22Rv1 (cell line): ENCODE results near the gene ATXN10.

Experiments used
- CTCF ChIP-seq: fragments of 450-650 bp; IDR thresholded peaks from 2 replicates; pipeline ENCODE4 v1.5.1; 2017; ENCODE audit warnings: mild to moderate bottlenecking
- ZFX ChIP-seq: fragments of 450-650 bp; IDR thresholded peaks from 2 replicates; pipeline ENCODE4 v1.6.1; 2017; ENCODE audit warnings: antibody characterized with exemption, borderline replicate concordance

DNA sequence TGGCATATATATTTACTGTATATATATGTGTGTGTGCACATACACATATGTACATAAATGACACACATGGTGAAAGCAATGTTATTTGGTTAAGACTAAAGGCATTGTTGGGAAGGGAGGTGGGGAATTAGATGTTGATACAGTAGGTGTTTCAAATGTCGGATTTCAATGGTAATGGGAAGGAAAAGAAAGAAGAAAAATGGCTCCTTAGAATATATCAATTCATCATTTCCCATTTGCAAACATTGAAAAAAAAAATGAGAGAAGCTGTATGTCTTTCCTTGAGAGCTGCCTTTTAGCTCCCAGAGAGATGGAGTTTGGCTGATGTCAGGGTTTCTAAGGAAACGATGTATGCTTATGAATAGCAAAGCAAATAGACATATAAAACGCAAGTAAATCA, 33.4 kb upstream of the ATXN10 start:
- TF ChIP-seq CTCF, result no peak
- TF ChIP-seq ZFX, result no peak
